Inflammatory macrophage treated with lipopolysaccharide for 4 hours (primary cell): ENCODE results near the gene RNGTT.

ENCODE experiments used
- DNase-seq: peaks from one replicate; pipeline ENCODE4 v3.0.0-alpha.2; 2020

RNGTT gene

DNA sequence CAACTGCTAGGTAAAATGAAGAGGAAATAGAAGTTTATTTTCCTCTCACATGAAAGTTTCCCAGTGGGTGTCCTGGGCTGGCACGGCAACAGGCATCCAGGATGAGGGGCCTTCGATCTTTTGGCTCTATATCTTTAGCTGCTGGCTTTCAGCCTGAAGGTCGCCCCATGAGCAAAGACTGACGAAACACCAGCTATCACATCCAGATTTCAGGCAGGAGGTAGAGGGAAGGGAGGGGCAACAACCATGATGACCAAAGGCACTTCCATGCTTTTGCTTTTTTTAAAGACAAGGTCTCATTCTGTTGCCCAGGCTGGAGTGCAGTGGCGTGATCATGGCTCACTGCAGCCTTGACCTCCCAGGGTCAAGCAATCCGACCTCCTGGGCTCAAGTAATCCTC, 387.9 kb downstream of the RNGTT start:
- DNase-seq = no peak

DNA sequence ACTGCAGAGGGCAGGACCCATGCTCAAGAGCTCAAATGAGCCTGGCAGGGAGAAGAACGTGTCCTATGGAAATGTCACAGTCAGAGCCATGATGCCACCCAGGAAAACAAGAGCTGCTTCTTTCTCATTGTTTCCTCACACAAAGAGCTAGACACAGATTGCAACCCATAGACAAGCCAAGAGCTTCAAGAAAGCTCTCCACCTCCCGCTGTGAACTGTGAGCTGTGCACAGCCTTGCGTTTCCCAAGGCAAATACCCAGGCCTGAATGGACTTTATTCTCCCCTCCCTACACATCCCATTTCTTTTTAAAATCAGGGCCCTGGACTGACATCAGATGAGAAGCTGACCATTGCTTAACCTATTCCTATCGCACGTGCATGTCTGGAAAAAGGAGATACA, 388.8 kb downstream of the RNGTT start:
- DNase-seq = no peak

DNA sequence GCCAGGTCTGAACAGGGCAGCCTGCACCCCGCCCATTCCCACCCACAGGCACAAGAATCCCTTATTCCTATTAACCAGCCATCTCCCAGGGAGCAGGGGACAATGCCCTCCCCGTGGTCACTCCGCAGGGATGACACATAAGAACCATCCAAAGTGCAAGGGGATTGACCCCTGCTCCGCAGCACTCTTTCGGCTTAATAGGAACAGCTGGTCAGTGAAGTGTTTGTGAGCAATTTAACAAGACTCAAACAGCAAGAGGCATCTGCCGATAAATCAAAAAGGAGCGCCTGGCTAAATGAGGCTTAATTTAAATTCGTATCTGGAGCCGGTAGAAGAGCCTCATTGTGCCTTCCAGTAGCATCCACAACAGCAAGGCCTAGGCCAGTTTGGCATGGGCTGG, 389.4 kb downstream of the RNGTT start:
- no peak for DNase-seq

DNA sequence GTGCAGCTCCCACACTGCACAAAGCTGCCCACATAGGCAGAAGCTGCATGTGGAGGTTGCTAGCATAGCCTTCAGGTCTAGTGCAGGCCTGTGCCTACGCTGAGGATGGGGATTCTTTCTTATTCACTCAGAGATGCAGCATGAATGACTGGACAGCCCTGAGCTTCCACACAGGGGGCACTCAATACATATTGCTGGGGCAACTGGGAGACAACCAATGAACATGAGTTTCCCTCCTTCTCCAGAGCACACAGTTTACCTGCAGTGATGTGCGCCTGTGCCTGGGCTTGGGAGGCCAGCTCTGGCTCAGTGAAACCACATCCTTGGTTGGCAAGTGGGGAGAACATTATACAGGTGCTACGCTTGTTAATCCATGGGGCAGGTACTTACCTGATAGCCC, 389.9 kb downstream of the RNGTT start:
- DNase-seq = no peak

DNA sequence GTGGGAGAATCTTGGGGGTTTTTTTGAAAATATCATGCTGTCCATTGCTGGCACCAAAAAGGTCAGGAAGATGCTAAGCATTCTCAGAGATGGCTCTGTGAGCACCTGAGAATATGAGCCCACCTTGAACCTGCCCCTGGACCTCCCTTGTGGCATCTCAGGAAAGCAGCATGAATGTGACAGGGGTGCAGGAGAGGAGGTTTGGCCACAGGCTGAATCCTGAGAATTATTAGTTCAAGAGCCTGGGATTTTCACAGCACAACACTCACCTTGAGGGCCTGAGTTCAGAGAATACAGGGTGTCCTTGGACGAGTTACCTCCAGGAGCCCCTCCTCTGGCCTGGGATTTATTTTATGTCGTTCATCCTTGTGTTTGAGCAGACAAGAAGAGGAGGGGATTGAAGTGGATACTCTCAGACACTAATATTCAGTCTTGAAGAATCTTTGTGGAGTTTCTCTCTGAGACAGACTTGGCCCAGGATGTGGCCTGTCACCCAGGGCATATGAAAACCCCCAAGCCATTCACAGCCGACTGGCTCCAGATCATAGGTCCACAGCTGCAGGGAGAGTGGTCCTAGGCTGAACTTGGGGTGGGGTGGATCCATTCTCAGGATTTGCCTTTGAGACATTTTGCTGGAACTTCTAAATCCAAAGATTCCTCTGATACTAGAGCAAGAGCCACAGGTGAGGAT, 390.8 kb downstream of the RNGTT start:
- no peak for DNase-seq

DNA sequence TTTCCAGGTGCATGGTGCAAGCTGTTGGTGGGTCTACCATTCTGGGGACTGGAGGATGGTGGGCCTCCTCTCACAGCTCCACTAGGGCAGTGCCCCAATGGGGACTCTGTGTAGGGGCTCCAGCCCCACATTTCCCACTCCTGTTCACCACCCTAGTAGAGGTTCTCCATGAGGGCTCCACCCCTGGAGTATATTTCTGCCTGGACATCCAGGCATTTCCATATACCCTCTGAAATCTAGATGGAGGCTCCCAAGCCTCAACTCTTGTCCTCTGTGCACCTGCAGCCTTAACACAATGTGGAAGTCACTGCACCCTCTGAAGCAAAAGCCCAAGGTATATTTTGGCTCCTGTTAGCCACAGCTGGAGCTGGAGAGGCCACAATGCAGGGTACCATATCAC, 393.5 kb downstream of the RNGTT start:
- DNase-seq = no peak

DNA sequence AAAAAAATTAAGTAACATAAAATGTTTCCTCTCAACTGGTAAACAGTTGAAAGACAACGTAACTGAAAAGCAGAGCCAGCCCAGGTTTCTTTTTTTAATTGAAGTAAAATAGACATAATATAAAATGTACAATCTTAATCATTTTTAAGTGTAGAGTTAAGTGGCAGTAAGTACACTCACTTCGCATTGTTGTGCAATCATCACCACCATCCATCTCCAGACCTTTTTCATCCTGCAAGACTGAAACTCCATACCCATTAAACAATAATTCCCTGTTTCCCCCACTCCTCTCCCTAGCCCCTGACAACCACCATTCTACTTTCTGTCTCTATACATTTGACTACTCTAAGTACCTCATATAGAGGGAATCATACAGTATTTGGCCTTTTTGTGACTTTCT, 395.7 kb downstream of the RNGTT start:
- no peak for DNase-seq

DNA sequence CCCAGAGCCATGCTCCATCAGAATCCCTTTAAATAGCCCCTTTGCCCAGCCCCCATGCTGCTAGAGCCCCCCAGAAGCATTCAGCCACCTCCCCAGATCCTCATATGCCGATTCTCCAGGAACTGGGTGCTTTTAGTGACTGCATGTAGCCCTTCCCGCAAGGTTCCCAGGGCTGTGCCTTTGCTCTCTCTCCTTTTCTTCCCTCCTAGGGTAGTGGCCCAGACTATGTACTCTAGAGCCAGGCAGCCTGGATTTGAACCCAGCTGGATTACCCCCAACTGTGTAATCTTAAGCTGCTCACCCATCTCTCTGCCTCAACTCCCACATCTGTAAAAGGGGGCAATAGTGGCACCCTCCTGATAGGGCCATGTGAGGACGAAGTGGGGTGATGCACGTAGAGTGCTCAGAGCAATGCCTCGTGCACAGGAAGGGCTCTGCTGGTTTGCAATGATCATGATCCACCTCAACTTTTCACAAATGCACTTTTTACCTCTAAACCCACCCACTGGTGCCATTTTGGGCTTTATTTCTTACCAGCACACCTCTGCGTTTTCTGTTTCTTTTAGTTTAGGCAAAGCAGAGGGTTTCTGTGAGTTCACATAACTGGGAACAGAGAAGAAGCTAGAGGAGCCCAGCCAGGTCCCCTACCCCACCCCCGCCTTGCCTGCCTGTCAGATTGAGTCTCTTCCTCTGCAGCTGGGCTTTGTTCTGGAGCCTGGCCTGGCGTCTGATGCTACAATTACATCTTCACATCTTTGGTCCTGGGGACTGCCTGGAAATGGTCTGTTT, 396.5 kb downstream of the RNGTT start:
- no peak for DNase-seq

DNA sequence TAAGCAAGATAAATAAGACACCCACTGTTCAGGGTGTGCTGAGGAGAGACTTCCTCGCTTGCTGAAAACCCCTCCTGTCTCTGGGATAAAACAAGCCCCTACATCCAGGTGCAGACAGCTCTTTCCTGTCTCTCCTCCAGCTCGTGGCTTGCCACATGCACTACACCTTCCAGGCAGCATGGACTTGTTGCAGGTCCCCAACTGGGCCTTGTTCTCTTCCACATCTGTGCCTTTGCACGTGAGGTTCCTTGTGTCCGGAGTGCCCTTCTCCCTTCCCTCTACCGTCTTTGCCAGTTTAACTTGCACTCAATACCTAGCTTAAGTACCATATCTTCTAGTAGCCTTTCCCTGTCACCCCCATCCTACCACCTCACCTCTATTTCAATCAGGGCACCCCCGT, 397.6 kb downstream of the RNGTT start:
- DNase-seq = no peak

DNA sequence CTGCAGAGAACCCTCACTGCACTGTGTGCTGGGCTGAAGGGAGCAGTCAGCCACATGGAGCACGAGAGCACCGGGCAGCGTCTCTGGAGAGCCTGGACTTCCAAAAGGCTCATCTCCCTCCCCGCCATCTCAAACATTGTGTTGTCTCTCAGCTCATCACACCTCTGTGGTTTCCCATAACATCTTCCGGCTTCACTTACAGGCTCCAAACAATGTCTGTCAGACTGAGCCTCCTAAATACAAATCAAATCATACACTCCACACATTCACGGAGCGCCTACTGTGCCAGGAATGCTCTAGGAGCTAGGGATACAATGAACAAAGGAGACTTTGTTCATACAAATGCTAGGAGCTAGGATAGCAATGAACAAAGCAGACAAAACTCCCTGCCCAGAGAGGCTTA, 398.0 kb downstream of the RNGTT start:
- DNase-seq = no peak

DNA sequence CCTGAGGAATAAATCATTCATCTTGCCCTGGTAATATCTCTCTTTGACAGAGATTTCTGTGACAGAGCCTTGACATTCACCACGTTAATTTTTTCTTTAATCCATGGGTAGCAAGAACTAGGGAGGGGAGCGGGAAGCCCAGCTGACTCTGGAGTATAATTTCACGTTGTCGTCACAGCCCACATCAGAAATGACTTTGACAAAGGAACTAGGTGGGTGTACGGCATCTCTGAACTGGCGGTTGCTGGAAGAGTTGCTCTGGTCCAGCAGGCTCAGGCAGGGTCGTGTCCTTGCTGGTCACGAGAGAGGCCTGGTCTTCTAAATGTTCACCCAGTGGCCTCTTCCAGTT, 400.2 kb downstream of the RNGTT start:
- no peak for DNase-seq

DNA sequence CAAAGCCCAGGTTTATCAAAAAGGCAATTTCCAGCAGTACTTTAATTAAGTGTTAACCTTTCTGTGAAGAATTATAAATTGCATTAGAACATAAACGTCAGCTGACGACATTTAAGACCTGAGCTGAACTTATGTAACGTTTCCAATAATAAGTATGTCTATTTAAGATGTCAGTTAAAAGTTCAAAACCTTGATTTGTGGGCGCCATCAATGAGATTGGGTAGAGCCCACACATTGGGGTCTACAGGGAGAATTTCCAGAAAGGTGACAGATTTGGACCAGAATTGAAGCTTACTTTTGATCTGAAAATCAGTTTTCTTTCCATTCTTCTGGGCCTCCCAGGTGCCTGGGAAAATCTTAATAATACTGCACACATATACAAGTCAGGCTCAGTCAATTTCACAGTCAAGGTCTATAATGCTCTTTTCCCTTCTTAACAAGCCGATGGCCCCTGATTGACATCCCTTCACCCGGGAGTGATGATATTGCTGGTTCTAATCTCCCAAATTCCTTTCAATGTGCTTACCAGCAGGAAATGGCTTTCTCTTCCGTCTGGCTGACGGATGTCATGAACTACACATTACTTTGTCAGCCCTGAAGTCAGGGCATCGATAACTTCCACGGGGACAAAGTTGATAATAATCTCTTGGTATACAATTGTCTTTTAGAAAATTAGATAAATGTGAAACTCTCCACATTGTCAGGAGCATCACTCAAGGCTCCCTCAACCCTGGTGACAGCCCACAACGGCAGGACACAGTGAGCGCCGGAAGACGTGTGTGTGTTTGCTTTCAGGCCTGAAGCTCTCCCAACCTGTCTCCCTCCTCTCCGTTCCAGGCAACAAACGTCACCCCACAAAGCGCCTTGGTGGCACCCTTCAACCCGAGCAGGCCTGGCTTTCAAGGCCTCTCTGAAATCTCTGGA, 400.8 kb downstream of the RNGTT start:
- no peak for DNase-seq

DNA sequence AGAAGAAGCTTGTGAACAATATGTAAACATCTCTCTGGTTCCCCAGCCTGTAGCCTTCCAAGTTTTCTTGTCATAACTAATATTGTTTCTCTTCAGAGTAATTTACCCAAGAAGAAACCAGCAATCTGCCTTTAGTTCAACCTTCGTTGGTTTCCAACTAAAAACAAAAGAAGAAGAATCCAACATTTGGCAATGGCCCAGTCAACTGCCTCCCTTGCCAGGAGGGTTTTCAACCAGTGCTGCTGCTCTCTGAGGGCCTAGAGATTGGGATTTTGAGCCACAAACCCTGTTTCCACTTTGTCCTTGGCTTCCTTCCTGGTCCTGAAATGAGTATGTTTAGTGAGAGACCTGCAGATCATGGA, 401.5 kb downstream of the RNGTT start:
- no peak for DNase-seq

DNA sequence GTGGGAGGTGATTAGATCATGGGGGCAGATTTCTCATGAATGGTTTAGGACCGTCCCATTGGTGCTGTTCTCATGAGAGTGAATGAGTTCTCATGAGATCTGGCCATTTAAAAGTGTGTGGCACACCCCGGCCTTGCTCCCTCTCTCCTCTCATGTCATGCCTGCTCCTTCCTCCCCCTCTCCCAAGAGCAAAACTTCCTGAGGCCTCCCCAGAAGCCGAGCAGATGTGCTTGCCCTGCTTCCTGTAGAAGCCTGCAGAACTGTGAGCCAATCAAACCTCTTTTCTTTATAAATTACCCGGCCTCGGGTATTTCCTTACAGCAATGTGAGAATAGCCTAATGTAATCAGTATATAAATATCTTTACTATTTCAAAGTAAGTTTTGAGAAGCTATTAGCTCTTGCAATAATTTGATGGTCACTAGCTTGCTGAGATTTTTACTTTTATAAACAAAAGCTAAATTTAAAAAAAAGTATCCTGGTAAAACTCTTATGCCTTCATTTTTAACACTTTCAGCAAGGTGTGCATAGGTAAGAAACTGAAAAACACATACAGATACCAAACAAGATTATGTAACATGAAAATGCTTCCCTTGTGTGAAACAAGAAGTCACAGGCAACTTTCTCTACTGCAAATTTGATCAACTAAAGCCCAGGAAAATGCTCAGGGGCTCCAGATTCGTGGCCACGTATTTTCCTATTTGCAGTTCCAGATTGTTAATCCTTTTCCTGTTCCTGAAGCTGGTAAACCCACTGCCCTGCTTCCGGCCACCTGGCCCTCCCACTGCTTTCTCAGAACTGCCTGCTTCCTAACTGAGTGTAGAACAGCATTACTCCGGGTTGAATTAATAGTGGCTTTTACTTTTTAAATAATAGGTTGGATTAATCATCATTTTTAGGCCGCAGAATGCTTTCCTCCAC, 402.1 kb downstream of the RNGTT start:
- DNase-seq = no peak
